T47D (cell line): Measurements from ENCODE around the gene NUDCD2.
A peak's percentile ranks its signal among the peaks of the same experiment; 100 is the strongest.
"Not testable (repeated sequence)": the region's sequence is repeated elsewhere in the genome, so short reads cannot be mapped to it uniquely, and the experiment has no call there.

ENCODE experiments used
- DNase-seq, 2 experiments: peaks; one replicate each; pipeline versions ENCODE4 v3.0.0 to v3.0.0-alpha.2; 2011 to 2012; ENCODE audit warnings: low read depth in 1 of 2, low spot score in 1 of 2
- JUND ChIP-seq: IDR thresholded peaks from 2 replicates; pipeline ENCODE4 v1.6.1; 2012; ENCODE audit warnings: low read depth
- in situ Hi-C: cut with HindIII; loops from 2 replicates; pipeline ENCODE4 v1.10.0; 2016; ENCODE audit warnings: low sequenced_read_pairs, low pct_unique_long_range_greater_than_20kb

The NUDCD2 gene

GRCh38 chr5:163437011-163437308 is 22.9 kb downstream of the NUDCD2 start:
- no peak for TF ChIP-seq JUND
- in situ Hi-C loops, result no loop called here
- no peak for DNase-seq

- DNase-seq, result no peak
- TF ChIP-seq JUND, result no peak
These were observed 23.4 kb downstream of the NUDCD2 start for GRCh38 chr5:163436515-163436914.

GRCh38 chr5:163434401-163434866 is 25.5 kb downstream of the NUDCD2 start:
- DNase-seq, result no peak
- no peak for TF ChIP-seq JUND
- in situ Hi-C loops, result no loop called here

More at GRCh38 chr5:163436515-163436914, 23.4 kb downstream of the NUDCD2 start:
- in situ Hi-C loops, result no loop called here

GRCh38 chr5:163433271-163433670 is 26.6 kb downstream of the NUDCD2 start:
- TF ChIP-seq JUND, result no peak
- in situ Hi-C loops, result no loop called here
- DNase-seq, result no peak

- in situ Hi-C loops, result no loop called here
- no peak for TF ChIP-seq JUND
- DNase-seq, result no peak
These were observed 27.4 kb downstream of the NUDCD2 start for GRCh38 chr5:163432544-163432943.

- in situ Hi-C loops, DNase-seq: not testable (repeated sequence)
These were observed 33.8 kb downstream of the NUDCD2 start for GRCh38 chr5:163426128-163426527.

GRCh38 chr5:163424836-163425235 is 35.1 kb downstream of the NUDCD2 start:
- no peak for TF ChIP-seq JUND
- DNase-seq, result no peak
- in situ Hi-C loops, result no loop called here

- in situ Hi-C loops, DNase-seq: not testable (repeated sequence)
These were observed 44.2 kb downstream of the NUDCD2 start for GRCh38 chr5:163415673-163416072.

GRCh38 chr5:163410505-163410904 is 49.4 kb downstream of the NUDCD2 start:
- TF ChIP-seq JUND, result no peak
- in situ Hi-C loops, result no loop called here
- no peak for DNase-seq

- in situ Hi-C loops, result no loop called here
- peak in 1 of 2 experiments; percentile 45 for DNase-seq
- TF ChIP-seq JUND, result no peak
These were observed 50.5 kb downstream of the NUDCD2 start for GRCh38 chr5:163409384-163409783.

GRCh38 chr5:163408311-163408923 is 51.5 kb downstream of the NUDCD2 start:
- in situ Hi-C loops, result no loop called here
- peak; percentile 47 to 79 for DNase-seq
- TF ChIP-seq JUND, result no peak

- in situ Hi-C loops, result no loop called here
- TF ChIP-seq JUND, result no peak
- no peak for DNase-seq
These were observed 52.8 kb downstream of the NUDCD2 start for GRCh38 chr5:163407034-163407655.

GRCh38 chr5:163404364-163405173 is 55.3 kb downstream of the NUDCD2 start:
- no peak for DNase-seq
- TF ChIP-seq JUND, result no peak
- in situ Hi-C loops, result no loop called here
